Activated CD4-positive, alpha-beta memory T cell treated with anti-CD3 and anti-CD28 coated beads for 36 hours (primary cell): ENCODE results near the gene ABCD1. TPM values are rescaled to one million over a fixed set of nuclear protein-coding genes. Genes with fewer than 3 reads are reported as not detected.

Source experiments
- CTCF ChIA-PET: fragments of 350-600 bp; sonication (Branson Sonifier 250); formaldehyde crosslinking; loops from one replicate; lab custom pipeline; 2021; ENCODE audit warnings: antibody characterized with exemption, inconsistent platforms; lab: Charles Lee
- POLR2A ChIA-PET: fragments of 350-600 bp; sonication (Branson Sonifier 250); formaldehyde crosslinking; loops from one replicate; lab custom pipeline; 2021; ENCODE audit warnings: antibody characterized with exemption; lab: Charles Lee
- DNase-seq: peaks from one replicate; pipeline ENCODE4 v3.0.0-alpha.2; 2020
- H3K27ac Mint-ChIP-seq: one replicate; pipeline ENCODE4 v1.8.0; 2021; ENCODE audit warnings: mixed read lengths
- H3K27me3 Mint-ChIP-seq: one replicate; pipeline ENCODE4 v1.8.0; 2021; ENCODE audit warnings: mixed read lengths
- H3K36me3 Mint-ChIP-seq: one replicate; pipeline ENCODE4 v1.8.0; 2021; ENCODE audit warnings: mixed read lengths
- H3K4me1 Mint-ChIP-seq: one replicate; pipeline ENCODE4 v1.8.0; 2021; ENCODE audit warnings: low read depth, mixed read lengths
- H3K4me3 Mint-ChIP-seq: one replicate; pipeline ENCODE4 v1.8.0; 2021; ENCODE audit warnings: mild to moderate bottlenecking, mixed read lengths
- H3K9me3 Mint-ChIP-seq: one replicate; pipeline ENCODE4 v1.8.0; 2021; ENCODE audit warnings: mixed read lengths
- intact Hi-C: fragments of 100-400 bp; cut with micrococcal nuclease; formaldehyde crosslinking; loops from one replicate; pipeline ENCODE4 v1.15.1; 2023
- total RNA-seq, 2 experiments: library from RNA; stranded (reverse); gene quantifications; one replicate each; pipeline ENCODE4 v1.2.3, GENCODE V29; 2021

ABCD1 gene
- total RNA-seq, 2 experiments from 2014 or later, result 4.8 TPM

GRCh38 chrX:153770601-153771414 lies 46.2 kb downstream of the ABCD1 start:
- ChIA-PET CTCF (no interaction called here), POLR2A (no interaction called here)
- Mint-ChIP-seq H3K9me3 (no peaks in the 10 kb centered on the region), H3K4me3 (no peak overlapping the region), H3K4me1 (peaks cover 6% of the 10 kb centered on the region), H3K27ac (no peak overlapping the region), H3K36me3 (no peaks in the 10 kb centered on the region), H3K27me3 (no peaks in the 10 kb centered on the region)
- DNase-seq, result no peak
- intact Hi-C loops, result no loop called here

- Mint-ChIP-seq H3K27ac (no peak overlapping the region), H3K4me3 (no peak overlapping the region), H3K36me3 (no peaks in the 10 kb centered on the region), H3K9me3 (no peaks in the 10 kb centered on the region), H3K4me1 (peaks cover 2% of the 10 kb centered on the region), H3K27me3 (no peaks in the 10 kb centered on the region)
- CTCF ChIA-PET, result no interaction called here
- POLR2A ChIA-PET, result no interaction called here
- DNase-seq, result no peak
- intact Hi-C loops, result no loop called here
Measured at GRCh38 chrX:153771415-153772315, 47.0 kb downstream of the ABCD1 start.

- H3K27me3 Mint-ChIP-seq, result no peaks in the 10 kb centered on the region
- H3K36me3 Mint-ChIP-seq, result no peaks in the 10 kb centered on the region
- intact Hi-C loops, result no loop called here
- ChIA-PET POLR2A (no interaction called here), CTCF (no interaction called here)
- no peak overlapping the region for H3K4me3 Mint-ChIP-seq
- no peak overlapping the region for H3K27ac Mint-ChIP-seq
- no peak for DNase-seq
- no peaks in the 10 kb centered on the region for H3K9me3 Mint-ChIP-seq
- H3K4me1 Mint-ChIP-seq, result no peaks in the 10 kb centered on the region
Measured at GRCh38 chrX:153772316-153773217, 47.9 kb downstream of the ABCD1 start.

GRCh38 chrX:153773218-153773611 lies 48.6 kb downstream of the ABCD1 start:
- H3K27me3 Mint-ChIP-seq, result no peaks in the 10 kb centered on the region
- H3K9me3 Mint-ChIP-seq, result no peaks in the 10 kb centered on the region
- intact Hi-C loops, result no loop called here
- no peaks in the 10 kb centered on the region for H3K36me3 Mint-ChIP-seq
- no peak overlapping the region for H3K4me3 Mint-ChIP-seq
- H3K4me1 Mint-ChIP-seq, result no peaks in the 10 kb centered on the region
- DNase-seq, result no peak
- ChIA-PET POLR2A (no interaction called here), CTCF (no interaction called here)
- no peak overlapping the region for H3K27ac Mint-ChIP-seq

GRCh38 chrX:153773741-153774575 lies 49.3 kb downstream of the ABCD1 start:
- POLR2A ChIA-PET, result no interaction called here
- no peaks in the 10 kb centered on the region for H3K9me3 Mint-ChIP-seq
- CTCF ChIA-PET, result no interaction called here

GRCh38 chrX:153774576-153775292 lies 50.1 kb downstream of the ABCD1 start:
- H3K27me3 Mint-ChIP-seq, result peaks cover 2% of the 10 kb centered on the region
- H3K9me3 Mint-ChIP-seq, result no peaks in the 10 kb centered on the region
- DNase-seq, result no peak
- ChIA-PET POLR2A (no interaction called here), CTCF (no interaction called here)
- H3K4me1 Mint-ChIP-seq, result no peaks in the 10 kb centered on the region
- H3K27ac Mint-ChIP-seq, result no peak overlapping the region
- intact Hi-C loops, result no loop called here
- H3K4me3 Mint-ChIP-seq, result no peak overlapping the region
- H3K36me3 Mint-ChIP-seq, result no peaks in the 10 kb centered on the region

More at GRCh38 chrX:153773741-153774575, 49.3 kb downstream of the ABCD1 start:
- Mint-ChIP-seq H3K27me3 (no peaks in the 10 kb centered on the region), H3K36me3 (no peaks in the 10 kb centered on the region), H3K4me3 (no peak overlapping the region), H3K4me1 (no peaks in the 10 kb centered on the region), H3K27ac (no peak overlapping the region)
- intact Hi-C loops, result no loop called here
- DNase-seq, result no peak

GRCh38 chrX:153775293-153776119 lies 50.9 kb downstream of the ABCD1 start:
- ChIA-PET POLR2A (no interaction called here), CTCF (no interaction called here)
- Mint-ChIP-seq H3K9me3 (no peaks in the 10 kb centered on the region), H3K4me1 (peaks cover 3% of the 10 kb centered on the region), H3K36me3 (no peaks in the 10 kb centered on the region), H3K27me3 (peaks cover 8% of the 10 kb centered on the region), H3K27ac (no peak overlapping the region), H3K4me3 (no peak overlapping the region)
- intact Hi-C loops, result no loop called here
- no peak for DNase-seq

GRCh38 chrX:153776120-153776599 lies 51.5 kb downstream of the ABCD1 start:
- H3K9me3 Mint-ChIP-seq, result no peaks in the 10 kb centered on the region
- intact Hi-C loops, result no loop called here
- no peak overlapping the region for H3K27ac Mint-ChIP-seq
- H3K4me1 Mint-ChIP-seq, result peaks cover 3% of the 10 kb centered on the region
- peaks cover 8% of the 10 kb centered on the region for H3K27me3 Mint-ChIP-seq
- ChIA-PET CTCF (no interaction called here), POLR2A (no interaction called here)
- DNase-seq, result no peak
- no peaks in the 10 kb centered on the region for H3K36me3 Mint-ChIP-seq
- H3K4me3 Mint-ChIP-seq, result no peak overlapping the region

GRCh38 chrX:153776611-153777045 lies 52.0 kb downstream of the ABCD1 start:
- Mint-ChIP-seq H3K27me3 (peaks cover 8% of the 10 kb centered on the region), H3K4me3 (no peak overlapping the region), H3K27ac (no peak overlapping the region), H3K36me3 (no peaks in the 10 kb centered on the region), H3K4me1 (peaks cover 3% of the 10 kb centered on the region), H3K9me3 (no peaks in the 10 kb centered on the region)
- ChIA-PET POLR2A (no interaction called here), CTCF (no interaction called here)
- intact Hi-C loops, result no loop called here
- no peak for DNase-seq
